Hepatocyte (in vitro differentiated cells): ENCODE results near the gene DDO. TPM values are rescaled to one million over a fixed set of nuclear protein-coding genes. Genes with fewer than 3 reads are reported as not detected.

ENCODE experiments used
- DNase-seq: peaks from one replicate; pipeline ENCODE4 v3.0.0-alpha.2; 2016; ENCODE audit warnings: low spot score
- H2AFZ ChIP-seq: fragments of 200-600 bp; sonication (generic); 2 replicates; pipeline ENCODE4 v1.6.0; 2016; ENCODE audit warnings: antibody characterized with exemption, mild to moderate bottlenecking
- H3K27ac ChIP-seq: fragments of 200-600 bp; sonication (generic); 2 replicates; pipeline ENCODE4 v1.5.1; 2016; ENCODE audit warnings: mild to moderate bottlenecking
- H3K27me3 ChIP-seq: fragments of 200-600 bp; sonication (generic); 2 replicates; pipeline ENCODE4 v1.6.1; 2016
- H3K36me3 ChIP-seq: fragments of 200-600 bp; sonication (generic); replicated peaks from 2 replicates; pipeline ENCODE4 v1.5.1; 2016; ENCODE audit warnings: low read depth; ENCODE audit not compliant: insufficient read depth
- H3K4me1 ChIP-seq: fragments of 200-600 bp; sonication (generic); 2 replicates; pipeline ENCODE4 v1.5.1; 2016; ENCODE audit warnings: mild to moderate bottlenecking, moderate library complexity; ENCODE audit not compliant: insufficient read depth
- H3K4me2 ChIP-seq: fragments of 200-600 bp; sonication (generic); 2 replicates; pipeline ENCODE4 v1.6.0; 2016
- H3K4me3 ChIP-seq: fragments of 200-600 bp; sonication (generic); 2 replicates; pipeline ENCODE4 v1.5.1; 2016; ENCODE audit warnings: mild to moderate bottlenecking
- H3K79me2 ChIP-seq: fragments of 200-600 bp; sonication (generic); 2 replicates; pipeline ENCODE4 v1.6.0; 2017; ENCODE audit warnings: mild to moderate bottlenecking
- H3K9me2 ChIP-seq: fragments of 200-600 bp; sonication (generic); replicated peaks from 2 replicates; pipeline ENCODE4 v1.6.0; 2017; ENCODE audit warnings: mild to moderate bottlenecking; ENCODE audit not compliant: insufficient read depth
- H3K9me3 ChIP-seq: fragments of 200-600 bp; sonication (generic); 2 replicates; pipeline ENCODE4 v1.5.1; 2016; ENCODE audit warnings: low read depth, mild to moderate bottlenecking
- H4K20me1 ChIP-seq: fragments of 200-600 bp; sonication (generic); 2 replicates; pipeline ENCODE4 v1.6.0; 2016; ENCODE audit warnings: mild to moderate bottlenecking; ENCODE audit not compliant: insufficient read depth, poor library complexity, severe bottlenecking
- EZH2 ChIP-seq: fragments of 200-600 bp; sonication (generic); IDR thresholded peaks from 2 replicates; pipeline ENCODE4 v1.6.1; 2016; ENCODE audit warnings: antibody characterized with exemption, mild to moderate bottlenecking, borderline replicate concordance
- EZH2phosphoT487 ChIP-seq: fragments of 200-600 bp; sonication (generic); IDR thresholded peaks from one replicate; pipeline ENCODE4 v1.6.1; 2018; ENCODE audit warnings: antibody characterized with exemption, mild to moderate bottlenecking, low read depth, moderate library complexity; ENCODE audit not compliant: unreplicated experiment, severe bottlenecking
- WGBS: methylation state at CpG from one replicate; pipeline ENCODE4 v1.1.6; 2016; ENCODE audit warnings: low lambda C conversion rate; ENCODE audit errors: missing lambda C conversion rate; 5-methylcytosine and 5-hydroxymethylcytosine counted together
- polyA plus RNA-seq: library from polyadenylated mRNA; unstranded; fragments of >200 nt; fragmentation: Nextera tagmentation; extraction: Ambion mirVana; gene quantifications from 2 replicates; pipeline ENCODE4 v1.2.1, GENCODE V29; 2016
- total RNA-seq: library from RNA; depleted of rRNA; stranded (reverse); fragments of >200 nt; gene quantifications from 2 replicates; pipeline ENCODE4 v1.2.3, GENCODE V29; 2014
- TF ChIP-seq, protein P1 (sequence below): fragments of 200-600 bp; sonication (generic); IDR thresholded peaks from 2 replicates; pipeline ENCODE4 v1.5.1; 2016; ENCODE audit warnings: antibody characterized with exemption, mild to moderate bottlenecking; ENCODE audit not compliant: poor library complexity

DDO gene
- total and polyA plus RNA-seq, 2 experiments from 2014 or later = 0.20 to 0.39 TPM

GRCh38 chr6:110342759-110343158 lies 72.6 kb downstream of the DDO start:
- Histone ChIP-seq H3K27me3 (no peaks in the 10 kb centered on the region), H4K20me1 (no peaks in the 10 kb centered on the region), H3K4me2 (no peak overlapping the region), H3K79me2 (peaks cover 2% of the 10 kb centered on the region), H3K36me3 (no peaks in the 10 kb centered on the region), H3K4me3 (no peak overlapping the region), H3K27ac (no peak overlapping the region), H3K9me3 (no peaks in the 10 kb centered on the region), H2AFZ (no peak overlapping the region), H3K9me2 (no peaks in the 10 kb centered on the region), H3K4me1 (no peaks in the 10 kb centered on the region)
- WGBS = 95% methylated on average over 3 of the region's 3 CpGs
- TF ChIP-seq EZH2phosphoT487 = no peak
- TF ChIP-seq, protein P1, sequence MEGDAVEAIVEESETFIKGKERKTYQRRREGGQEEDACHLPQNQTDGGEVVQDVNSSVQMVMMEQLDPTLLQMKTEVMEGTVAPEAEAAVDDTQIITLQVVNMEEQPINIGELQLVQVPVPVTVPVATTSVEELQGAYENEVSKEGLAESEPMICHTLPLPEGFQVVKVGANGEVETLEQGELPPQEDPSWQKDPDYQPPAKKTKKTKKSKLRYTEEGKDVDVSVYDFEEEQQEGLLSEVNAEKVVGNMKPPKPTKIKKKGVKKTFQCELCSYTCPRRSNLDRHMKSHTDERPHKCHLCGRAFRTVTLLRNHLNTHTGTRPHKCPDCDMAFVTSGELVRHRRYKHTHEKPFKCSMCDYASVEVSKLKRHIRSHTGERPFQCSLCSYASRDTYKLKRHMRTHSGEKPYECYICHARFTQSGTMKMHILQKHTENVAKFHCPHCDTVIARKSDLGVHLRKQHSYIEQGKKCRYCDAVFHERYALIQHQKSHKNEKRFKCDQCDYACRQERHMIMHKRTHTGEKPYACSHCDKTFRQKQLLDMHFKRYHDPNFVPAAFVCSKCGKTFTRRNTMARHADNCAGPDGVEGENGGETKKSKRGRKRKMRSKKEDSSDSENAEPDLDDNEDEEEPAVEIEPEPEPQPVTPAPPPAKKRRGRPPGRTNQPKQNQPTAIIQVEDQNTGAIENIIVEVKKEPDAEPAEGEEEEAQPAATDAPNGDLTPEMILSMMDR = no peak
- TF ChIP-seq EZH2 = no peak
- DNase-seq = no peak

Other genes starting within 250 kb of the DDO start
- gene WASF1, start 235.9 kb downstream of the DDO start, total RNA-seq = 14.1 and 15.8 TPM in 2 replicates
- gene WASF1, start 235.9 kb downstream of the DDO start, polyA plus RNA-seq = 23.2 and 24.6 TPM in 2 replicates
- gene CDC40, start 235.1 kb downstream of the DDO start, total RNA-seq = 19.9 and 20.8 TPM in 2 replicates
- gene CDC40, start 235.1 kb downstream of the DDO start, polyA plus RNA-seq = 13.9 and 26.9 TPM in 2 replicates
- 3.2 and 5.7 TPM in 2 replicates for gene METTL24, start 57.2 kb downstream of the DDO start, total RNA-seq
- gene METTL24, start 57.2 kb downstream of the DDO start, polyA plus RNA-seq = 2.2 and 3.7 TPM in 2 replicates
- not detected in 2 replicates for gene SLC22A16, start 61.0 kb upstream of the DDO start, total RNA-seq
- gene SLC22A16, start 61.0 kb upstream of the DDO start, polyA plus RNA-seq = not detected in 2 replicates